ENCODE data around the gene MRPL19. TPM values are rescaled to one million over a fixed set of nuclear protein-coding genes. Genes with fewer than 3 reads are reported as not detected.
"Not testable (repeated sequence)": the region's sequence is repeated elsewhere in the genome, so short reads cannot be mapped to it uniquely, and the experiment has no call there.

Gene MRPL19
- total and polyA plus RNA-seq, 12 donors: 16.5 to 107 (median 69.2) TPM

- no peak overlapping the region for H3K4me3 ChIP-seq
- no peak overlapping the region for H3K27ac ChIP-seq
- DNase-seq: no peak
- intact Hi-C loops (cut with DNase I): no loop called here
- no peaks in the 10 kb centered on the region for H3K27me3 ChIP-seq
- no peaks in the 10 kb centered on the region for H3K4me1 ChIP-seq (replicated peaks in 1 of 2)
- H3K36me3 ChIP-seq (replicated peaks in 1 of 2): peaks cover 0 to 39% of the 10 kb centered on the region in 2 donors
- TF ChIP-seq CTCF (IDR thresholded peaks at IDR 0.05) (no peak), POLR2A (IDR thresholded peaks at IDR 0.05) (no peak)
- H3K9me3 ChIP-seq (replicated peaks in 1 of 3): peaks cover 0 to 4% (median 0%) of the 10 kb centered on the region in 3 donors
Measured at GRCh38 chr2:75657798-75658197, 11.2 kb downstream of the MRPL19 start.

GRCh38 chr2:75666911-75667310, 20.3 kb downstream of the MRPL19 start:
- no peaks in the 10 kb centered on the region for H3K27me3 ChIP-seq
- peaks cover 0 to 22% of the 10 kb centered on the region in 2 donors for H3K36me3 ChIP-seq (replicated peaks in 1 of 2)
- intact Hi-C loops (cut with DNase I): no loop called here
- TF ChIP-seq CTCF (IDR thresholded peaks at IDR 0.05): no peak
- no peak for TF ChIP-seq POLR2A (IDR thresholded peaks at IDR 0.05)
- H3K4me1 ChIP-seq (replicated peaks in 1 of 2): no peaks in the 10 kb centered on the region
- no peaks in the 10 kb centered on the region for H3K9me3 ChIP-seq (replicated peaks in 1 of 3)
- H3K4me3 ChIP-seq: no peak overlapping the region
- no peak for DNase-seq
- no peak overlapping the region for H3K27ac ChIP-seq
- WGBS, 4 donors: 86 to 96% (median 94%) methylated on average over 6 of the region's 6 CpGs

GRCh38 chr2:75667884-75668283, 21.3 kb downstream of the MRPL19 start:
- no peaks in the 10 kb centered on the region for H3K4me1 ChIP-seq (replicated peaks in 1 of 2)
- no peaks in the 10 kb centered on the region for H3K27me3 ChIP-seq
- no peak for DNase-seq
- H3K4me3 ChIP-seq: no peak overlapping the region
- TF ChIP-seq POLR2A (IDR thresholded peaks at IDR 0.05): no peak
- no peaks in the 10 kb centered on the region for H3K9me3 ChIP-seq (replicated peaks in 1 of 3)
- H3K36me3 ChIP-seq (replicated peaks in 1 of 2): peaks cover 0 to 27% of the 10 kb centered on the region in 2 donors
- WGBS, 4 donors: 88 to 93% (median 91%) methylated on average over 2 of the region's 2 CpGs
- no peak overlapping the region for H3K27ac ChIP-seq
- intact Hi-C loops (cut with DNase I): no loop called here

- DNase-seq; H3K27me3 ChIP-seq; H3K27ac ChIP-seq; intact Hi-C loops (cut with DNase I); H3K9me3 ChIP-seq (replicated peaks in 1 of 3); H3K4me3 ChIP-seq; H3K4me1 ChIP-seq (replicated peaks in 1 of 2): not testable (repeated sequence)
- H3K36me3 ChIP-seq (replicated peaks in 1 of 2): peaks cover 0 to 11% of the 10 kb centered on the region in 2 donors
- 89 to 96% (median 90%) methylated on average over 4 of the region's 4 CpGs for WGBS, 4 donors
Measured at GRCh38 chr2:75675423-75675822, 28.8 kb downstream of the MRPL19 start.

- H3K4me1 ChIP-seq (replicated peaks in 1 of 2): no peaks in the 10 kb centered on the region
- WGBS, 4 donors: 87 to 98% (median 94%) methylated on average over 3 of the region's 3 CpGs
- H3K4me3 ChIP-seq: no peak overlapping the region
- TF ChIP-seq CTCF (IDR thresholded peaks at IDR 0.05) (no peak), POLR2A (IDR thresholded peaks at IDR 0.05) (no peak)
- no peak overlapping the region for H3K27ac ChIP-seq
- no peaks in the 10 kb centered on the region for H3K27me3 ChIP-seq
- intact Hi-C loops (cut with DNase I): no loop called here
- H3K9me3 ChIP-seq (replicated peaks in 1 of 3): no peaks in the 10 kb centered on the region
- no peak for DNase-seq
- peaks cover 0 to 10% of the 10 kb centered on the region in 2 donors for H3K36me3 ChIP-seq (replicated peaks in 1 of 2)
Measured at GRCh38 chr2:75675908-75676307, 29.3 kb downstream of the MRPL19 start.

Data from adrenal gland (tissue), 12 donors.